NT2/D1 (cell line): Measurements from ENCODE around the gene TGFBR2.
"Not testable (repeated sequence)": the region's sequence is repeated elsewhere in the genome, so short reads cannot be mapped to it uniquely, and the experiment has no call there.

ENCODE experiments used
- SUZ12 ChIP-seq: IDR thresholded peaks from 2 replicates; pipeline ENCODE4 v1.6.1; 2011; ENCODE audit not compliant: insufficient read length, insufficient read depth; ENCODE audit errors: extremely low read depth
- YY1 ChIP-seq: IDR thresholded peaks from 2 replicates; pipeline ENCODE4 v1.6.1; 2011; ENCODE audit not compliant: insufficient read length, insufficient read depth
- ZNF274 ChIP-seq: IDR thresholded peaks from 2 replicates; pipeline ENCODE4 v1.6.1; 2011; ENCODE audit warnings: mild to moderate bottlenecking, low read depth, low read length

- not testable (repeated sequence) for TF ChIP-seq SUZ12, ZNF274, YY1
These were observed 18.1 kb downstream of the TGFBR2 start for GRCh38 chr3:30624480-30624879.
